B cell (primary cell): ENCODE results near the gene IL31RA. TPM values are rescaled to one million over a fixed set of nuclear protein-coding genes. Genes with fewer than 3 reads are reported as not detected.

Source experiments
- ATAC-seq: fragments of 200-7000 bp; cut with Tn5 transposase; one replicate; pipeline ENCODE4 v1.10.0; 2021; ENCODE audit warnings: low read depth, mild to moderate bottlenecking, moderate number of reproducible peaks, moderate library complexity
- CTCF ChIA-PET: fragments of 350-600 bp; sonication (Branson Sonifier 250); formaldehyde crosslinking; loops from one replicate; lab custom pipeline; 2021; ENCODE audit warnings: antibody characterized with exemption, inconsistent platforms; lab: Charles Lee
- POLR2A ChIA-PET: fragments of 350-600 bp; sonication (Branson Sonifier 250); formaldehyde crosslinking; loops from one replicate; lab custom pipeline; 2021; ENCODE audit warnings: antibody characterized with exemption; lab: Charles Lee
- DNase-seq: peaks from one replicate; pipeline ENCODE4 v3.0.0; 2013
- H2AFZ ChIP-seq: 2 replicates; pipeline ENCODE4 v1.6.1; 2012; ENCODE audit warnings: mild to moderate bottlenecking, low read depth, low read length; ENCODE audit not compliant: insufficient read depth, poor library complexity, severe bottlenecking
- H3K27ac ChIP-seq, 2 donors: 1 replicate in 1 of 2; 2 replicates in 1 of 2; pipeline ENCODE4 v1.5.1; 2012 to 2013; ENCODE audit warnings: low read length in 2 of 2, mild to moderate bottlenecking in 2 of 2, moderate library complexity in 1 of 2
- H3K27me3 ChIP-seq, 4 experiments: fragments of 200-600 bp in 1 of 4; sonication (generic) in 1 of 4; replicated peaks in 1 of 4; 1 replicate in 2 of 4; 2 replicates in 2 of 4; pipeline versions ENCODE4 v1.6.1 to v1.7.0; 2013 to 2016; ENCODE audit warnings: low read length in 3 of 4, mild to moderate bottlenecking in 2 of 4, mixed read lengths in 1 of 4, moderate library complexity in 1 of 4; ENCODE audit not compliant: insufficient read depth in 4 of 4, control insufficient read depth in 3 of 4; ENCODE audit errors: control extremely low read depth in 1 of 4
- H3K36me3 ChIP-seq, 2 experiments: replicated peaks in 1 of 2; 1 replicate in 1 of 2; 2 replicates in 1 of 2; pipeline versions ENCODE4 v1.6.1 to v1.7.1; 2013; ENCODE audit warnings: low read length in 1 of 2; ENCODE audit not compliant: insufficient read depth in 2 of 2, control insufficient read depth in 1 of 2; ENCODE audit errors: control extremely low read depth in 1 of 2, extremely low read depth in 1 of 2
- H3K4me1 ChIP-seq, 2 donors: fragments of 200-600 bp in 1 of 2; sonication (generic) in 1 of 2; 1 replicate in 1 of 2; 2 replicates in 1 of 2; pipeline versions ENCODE4 v1.5.1 to v1.6.1; 2013 to 2017; ENCODE audit warnings: low read length in 2 of 2; ENCODE audit not compliant: control insufficient read depth in 2 of 2, insufficient read depth in 2 of 2
- H3K4me2 ChIP-seq: replicated peaks from 2 replicates; pipeline ENCODE3; 2012; ENCODE audit warnings: mild to moderate bottlenecking, low read depth, low read length; ENCODE audit not compliant: poor library complexity, severe bottlenecking
- H3K4me3 ChIP-seq, 5 experiments: fragments of 200-600 bp in 1 of 5; sonication (generic) in 1 of 5; 1 replicate in 3 of 5; 2 replicates in 2 of 5; pipeline versions ENCODE4 v1.5.1 to v1.7.0; 2011 to 2016; ENCODE audit warnings: low read length in 4 of 5, mild to moderate bottlenecking in 4 of 5, low read depth in 2 of 5, control low read depth in 1 of 5, moderate library complexity in 1 of 5; ENCODE audit not compliant: insufficient read depth in 1 of 5; ENCODE audit errors: control extremely low read depth in 1 of 5, extremely low read depth in 1 of 5
- H3K79me2 ChIP-seq: fragments of 200-600 bp; sonication (generic); one replicate; pipeline ENCODE4 v1.6.0; 2016; ENCODE audit warnings: low read length; ENCODE audit not compliant: control insufficient read depth, insufficient read depth
- H3K9ac ChIP-seq: fragments of 200-600 bp; sonication (generic); 2 replicates; pipeline ENCODE4 v1.6.1; 2017; ENCODE audit warnings: mild to moderate bottlenecking, low read length, moderate library complexity
- H3K9me3 ChIP-seq, 3 donors: one replicate each; pipeline versions ENCODE4 v1.6.1 to v1.7.1; 2013; ENCODE audit warnings: low read length in 2 of 3; ENCODE audit not compliant: control insufficient read depth in 2 of 3, insufficient read depth in 1 of 3; ENCODE audit errors: control extremely low read depth in 1 of 3
- H4K20me1 ChIP-seq: 2 replicates; pipeline ENCODE4 v1.6.0; 2012; ENCODE audit warnings: mild to moderate bottlenecking, low read length; ENCODE audit not compliant: insufficient read depth, control insufficient read depth, poor library complexity, severe bottlenecking
- H3K27ac Mint-ChIP-seq: one replicate; pipeline ENCODE4 v1.8.0; 2021; ENCODE audit warnings: mixed read lengths
- H3K27me3 Mint-ChIP-seq: one replicate; pipeline ENCODE4 v1.8.0; 2021; ENCODE audit warnings: mixed read lengths
- H3K4me1 Mint-ChIP-seq: one replicate; pipeline ENCODE4 v1.8.0; 2021; ENCODE audit warnings: mixed read lengths
- H3K4me3 Mint-ChIP-seq: one replicate; pipeline ENCODE4 v1.8.0; 2021; ENCODE audit warnings: mixed read lengths
- H3K9me3 Mint-ChIP-seq: one replicate; pipeline ENCODE4 v1.8.0; 2022; ENCODE audit warnings: mixed read lengths; ENCODE audit not compliant: insufficient read depth
- CTCF ChIP-seq: fragments of 200-600 bp; IDR thresholded peaks from one replicate; pipeline ENCODE4 v1.8.0; 2022; ENCODE audit warnings: antibody characterized with exemption, mild to moderate bottlenecking
- EZH2 ChIP-seq: IDR thresholded peaks from 2 replicates; pipeline ENCODE4 v1.6.1; 2012; ENCODE audit warnings: borderline replicate concordance, low read depth, mild to moderate bottlenecking, moderate library complexity, low read length; ENCODE audit not compliant: insufficient read depth, poor library complexity, severe bottlenecking
- WGBS: methylation state at CpG from one replicate; pipeline ENCODE4 v1.1.5; 2013; ENCODE audit warnings: missing lambda C conversion rate; ENCODE audit not compliant: insufficient coverage; 5-methylcytosine and 5-hydroxymethylcytosine counted together
- intact Hi-C: fragments of 100-400 bp; cut with micrococcal nuclease; formaldehyde crosslinking; loops from one replicate; pipeline ENCODE4 v1.10.0; 2022
- polyA plus RNA-seq: library from polyadenylated mRNA; depleted of rRNA; stranded (reverse); fragments of >200 nt; gene quantifications from 2 replicates; pipeline ENCODE4 v1.2.3, GENCODE V29; 2012
- total RNA-seq, 2 donors: library from RNA; stranded (reverse); fragments of 120-200 nt in 1 of 2; gene quantifications; 1 replicate in 1 of 2; 2 replicates in 1 of 2; pipeline versions ENCODE4 v1.2.3 to v1.2.4, GENCODE V29; 2013 to 2022

Gene IL31RA
- total and polyA plus RNA-seq, 2 donors (not counting 1 experiment from before 2014, with no cell fraction given): not detected

GRCh38 chr5:55896663-55897062, 45.5 kb downstream of the IL31RA start:
- DNase-seq (no peak), ATAC-seq (no peak)
- H3K4me3 Mint-ChIP-seq: no peak overlapping the region
- Histone ChIP-seq H3K4me3 (no peak overlapping the region), H3K9ac (no peak overlapping the region), H2AFZ (no peak overlapping the region), H3K9me3 (peaks cover 0 to 2% (median 0%) of the 10 kb centered on the region in 3 donors), H3K36me3 (no peaks in the 10 kb centered on the region), H3K79me2 (no peaks in the 10 kb centered on the region), H3K4me2 (no peak overlapping the region), H4K20me1 (no peaks in the 10 kb centered on the region), H3K27ac (no peak overlapping the region), H3K27me3 (peaks cover 0 to 5% (median 1%) of the 10 kb centered on the region in 4 experiments), H3K4me1 (no peaks in the 10 kb centered on the region)
- TF ChIP-seq EZH2 (no peak), CTCF (no peak)
- intact Hi-C loops: no loop called here
- H3K27me3 Mint-ChIP-seq: peaks cover 12% of the 10 kb centered on the region
- 93% methylated on average over 2 of the region's 2 CpGs for WGBS
- H3K4me1 Mint-ChIP-seq: no peaks in the 10 kb centered on the region
- no peaks in the 10 kb centered on the region for H3K9me3 Mint-ChIP-seq
- H3K27ac Mint-ChIP-seq: no peak overlapping the region
- POLR2A ChIA-PET: no interaction called here
- CTCF ChIA-PET: no interaction called here

GRCh38 chr5:55897206-55897894, 46.2 kb downstream of the IL31RA start:
- no peak overlapping the region for H3K4me3 ChIP-seq
- no peaks in the 10 kb centered on the region for H3K4me1 ChIP-seq
- DNase-seq (no peak), ATAC-seq (no peak)
- H2AFZ ChIP-seq: no peak overlapping the region
- H3K27me3 ChIP-seq: peaks cover 0 to 5% (median 1%) of the 10 kb centered on the region in 4 experiments
- H3K27ac ChIP-seq: no peak overlapping the region
- no peaks in the 10 kb centered on the region for H3K36me3 ChIP-seq
- no peaks in the 10 kb centered on the region for H3K79me2 ChIP-seq
- no peak overlapping the region for H3K4me2 ChIP-seq
- H3K9ac ChIP-seq: no peak overlapping the region
- CTCF ChIA-PET: no interaction called here
- H3K27ac Mint-ChIP-seq: no peak overlapping the region
- H4K20me1 ChIP-seq: no peaks in the 10 kb centered on the region
- no peaks in the 10 kb centered on the region for H3K9me3 Mint-ChIP-seq
- H3K9me3 ChIP-seq: no peaks in the 10 kb centered on the region
- POLR2A ChIA-PET: no interaction called here
- H3K27me3 Mint-ChIP-seq: peaks cover 12% of the 10 kb centered on the region
- intact Hi-C loops: no loop called here
- no peaks in the 10 kb centered on the region for H3K4me1 Mint-ChIP-seq
- no peak overlapping the region for H3K4me3 Mint-ChIP-seq
- WGBS: 87% methylated on average over 4 of the region's 8 CpGs
- TF ChIP-seq EZH2 (no peak), CTCF (no peak)
